ENCODE measurements around the gene AKNAD1. TPM values are rescaled to one million over a fixed set of nuclear protein-coding genes. Genes with fewer than 3 reads are reported as not detected.
A peak's percentile ranks its signal among the peaks of the same experiment; 100 is the strongest.

AKNAD1 gene
- polyA plus RNA-seq, 1 donor (not counting 4 experiments of a cell fraction or from before 2014, with no cell fraction given): 6.9 TPM

DNA sequence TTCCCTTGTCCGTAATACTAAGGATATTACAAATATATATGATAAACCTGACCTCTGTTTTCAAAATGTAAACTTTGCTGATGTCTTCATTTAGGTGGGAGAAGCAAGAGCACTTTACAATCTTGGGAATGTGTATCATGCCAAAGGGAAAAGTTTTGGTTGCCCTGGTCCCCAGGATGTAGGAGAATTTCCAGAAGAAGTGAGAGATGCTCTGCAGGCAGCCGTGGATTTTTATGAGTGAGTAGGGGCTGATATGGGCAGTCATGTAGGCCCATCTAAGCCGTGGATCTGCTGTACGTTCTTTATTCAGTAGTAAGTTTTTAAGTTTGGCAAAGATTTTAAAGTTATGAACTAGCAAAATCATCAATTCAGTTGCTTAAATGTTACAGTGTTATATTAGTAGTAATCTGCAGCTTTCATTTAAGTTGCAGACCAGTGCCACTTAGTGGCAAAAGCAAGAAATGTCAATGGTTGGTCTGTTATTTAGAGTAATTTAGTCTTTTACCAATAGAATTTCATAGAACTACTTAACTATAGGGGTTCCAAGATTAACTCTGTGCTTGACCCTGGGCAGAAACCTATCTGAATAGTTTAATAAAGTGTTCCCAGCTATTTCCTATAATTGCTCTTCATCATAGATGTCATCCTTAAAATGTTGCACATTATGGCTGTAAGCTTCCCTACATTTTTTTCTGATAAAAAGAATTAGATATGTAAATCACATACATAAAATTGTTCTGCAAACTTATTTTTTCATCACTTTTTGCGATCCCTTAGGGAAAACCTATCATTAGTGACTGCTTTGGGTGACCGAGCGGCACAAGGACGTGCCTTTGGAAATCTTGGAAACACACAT is 41.2 kb upstream of the AKNAD1 start:
- no peak for FAIRE-seq
- no peak overlapping the region for H3K27ac ChIP-seq (ENCODE audit: control insufficient read depth, insufficient read depth, low read length)
- TF ChIP-seq EZH2 (IDR thresholded peaks at IDR 0.05; ENCODE audit: low read length): no peak
- TF ChIP-seq, protein P1, sequence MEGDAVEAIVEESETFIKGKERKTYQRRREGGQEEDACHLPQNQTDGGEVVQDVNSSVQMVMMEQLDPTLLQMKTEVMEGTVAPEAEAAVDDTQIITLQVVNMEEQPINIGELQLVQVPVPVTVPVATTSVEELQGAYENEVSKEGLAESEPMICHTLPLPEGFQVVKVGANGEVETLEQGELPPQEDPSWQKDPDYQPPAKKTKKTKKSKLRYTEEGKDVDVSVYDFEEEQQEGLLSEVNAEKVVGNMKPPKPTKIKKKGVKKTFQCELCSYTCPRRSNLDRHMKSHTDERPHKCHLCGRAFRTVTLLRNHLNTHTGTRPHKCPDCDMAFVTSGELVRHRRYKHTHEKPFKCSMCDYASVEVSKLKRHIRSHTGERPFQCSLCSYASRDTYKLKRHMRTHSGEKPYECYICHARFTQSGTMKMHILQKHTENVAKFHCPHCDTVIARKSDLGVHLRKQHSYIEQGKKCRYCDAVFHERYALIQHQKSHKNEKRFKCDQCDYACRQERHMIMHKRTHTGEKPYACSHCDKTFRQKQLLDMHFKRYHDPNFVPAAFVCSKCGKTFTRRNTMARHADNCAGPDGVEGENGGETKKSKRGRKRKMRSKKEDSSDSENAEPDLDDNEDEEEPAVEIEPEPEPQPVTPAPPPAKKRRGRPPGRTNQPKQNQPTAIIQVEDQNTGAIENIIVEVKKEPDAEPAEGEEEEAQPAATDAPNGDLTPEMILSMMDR (optimal IDR thresholded peaks at IDR 0.05 in 1 of 3, IDR thresholded peaks at IDR 0.05 in 1 of 3, conservative IDR thresholded peaks at IDR 0.05 in 1 of 3; ENCODE audit: extremely low read depth in 1 of 3, insufficient read depth in 2 of 3, low read length in 3 of 3): peak in 2 of 3 experiments; percentile 42 to 65
- H3K27me3 ChIP-seq (ENCODE audit: control insufficient read depth, extremely low read depth, insufficient read depth, low read length): no peaks in the 10 kb centered on the region
- no peak overlapping the region for H3K4me2 ChIP-seq (ENCODE audit: control insufficient read depth, extremely low read depth, insufficient read depth, low read depth, low read length)
- H3K9me3 ChIP-seq (ENCODE audit: control insufficient read depth, low read depth, low read length): no peaks in the 10 kb centered on the region
- no peaks in the 10 kb centered on the region for H4K20me1 ChIP-seq (ENCODE audit: control insufficient read depth, extremely low read depth, insufficient read depth, low read length)
- DNase-seq (ENCODE audit: low read depth, low spot score): no peak
- H3K4me3 ChIP-seq (ENCODE audit: control insufficient read depth in 2 of 3, extremely low read depth in 1 of 3, insufficient read depth in 2 of 3, low read depth in 1 of 3, low read length in 3 of 3): no peak overlapping the region
- no peaks in the 10 kb centered on the region for H3K9me1 ChIP-seq (ENCODE audit: control insufficient read depth, extremely low read depth, insufficient read depth, low read length)
- no peak overlapping the region for H3K9ac ChIP-seq (ENCODE audit: control insufficient read depth, extremely low read depth, insufficient read depth, low read length)
- no peak overlapping the region for H2AFZ ChIP-seq (ENCODE audit: control insufficient read depth, low read length)
- H3K4me1 ChIP-seq (ENCODE audit: control insufficient read depth, extremely low read depth, insufficient read depth, low read length): peaks cover 46% of the 10 kb centered on the region
- peaks cover 12 to 43% of the 10 kb centered on the region in 2 experiments for H3K36me3 ChIP-seq (ENCODE audit: control insufficient read depth in 2 of 2, extremely low read depth in 1 of 2, insufficient read depth in 2 of 2, low read length in 2 of 2)
- dilution Hi-C loops (cut with MboI; ENCODE audit: extremely low pct_ligation_motif_present, low sequenced_read_pairs): no loop called here
- H3K79me2 ChIP-seq (ENCODE audit: control insufficient read depth, insufficient read depth, low read length): peaks cover 36% of the 10 kb centered on the region

DNA sequence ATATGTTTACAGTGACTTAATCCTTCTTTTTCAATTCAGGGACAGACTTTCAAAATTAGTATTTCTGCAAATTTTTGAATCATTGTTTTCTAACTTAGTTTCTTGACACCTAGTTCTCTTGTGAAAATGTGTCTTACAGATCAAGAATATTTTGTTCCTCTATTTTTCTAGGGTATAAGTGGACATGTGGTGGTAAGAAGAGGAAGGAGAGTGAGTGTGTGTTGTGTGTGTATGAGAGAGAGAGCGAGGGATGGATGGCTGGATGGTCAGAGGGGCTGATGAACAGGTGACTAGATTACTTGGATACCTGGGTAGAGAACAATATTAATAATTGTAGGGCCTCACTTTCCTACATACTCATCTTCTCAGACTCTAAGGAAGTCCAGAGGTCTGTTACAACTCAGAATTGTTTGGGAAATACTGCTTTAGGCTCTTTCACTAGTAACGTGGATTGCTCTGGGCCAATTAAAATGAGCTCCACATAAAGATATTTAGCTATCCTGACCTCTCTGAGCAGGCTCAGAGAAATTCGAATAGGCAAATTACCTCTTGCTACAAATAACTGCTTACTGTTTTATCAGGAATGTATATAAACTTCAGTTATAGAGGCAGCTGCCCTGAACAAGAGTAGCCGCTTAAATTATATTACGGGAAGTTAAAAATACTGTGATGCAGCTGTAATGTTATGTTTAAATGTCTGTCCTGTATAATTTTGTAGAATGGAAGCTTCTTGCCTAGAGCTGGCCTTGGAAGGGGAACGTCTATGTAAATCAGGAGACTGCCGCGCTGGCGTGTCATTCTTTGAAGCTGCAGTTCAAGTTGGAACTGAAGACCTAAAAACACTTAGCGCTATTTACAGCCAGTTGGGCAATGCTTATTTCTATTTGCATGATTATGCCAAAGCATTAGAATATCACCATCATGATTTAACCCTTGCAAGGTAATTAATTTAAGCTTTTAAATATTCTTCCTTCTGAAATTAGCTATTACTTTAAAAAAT is 39.6 kb upstream of the AKNAD1 start:
- Histone ChIP-seq H3K4me3 (ENCODE audit: control insufficient read depth in 2 of 3, extremely low read depth in 1 of 3, insufficient read depth in 2 of 3, low read depth in 1 of 3, low read length in 3 of 3) (peak overlapping the region in 2 of 3 experiments; percentile 9 to 35), H3K9me3 (ENCODE audit: control insufficient read depth, low read depth, low read length) (no peaks in the 10 kb centered on the region), H3K27me3 (ENCODE audit: control insufficient read depth, extremely low read depth, insufficient read depth, low read length) (no peaks in the 10 kb centered on the region), H3K9me1 (ENCODE audit: control insufficient read depth, extremely low read depth, insufficient read depth, low read length) (no peaks in the 10 kb centered on the region), H3K79me2 (ENCODE audit: control insufficient read depth, insufficient read depth, low read length) (peaks cover 48% of the 10 kb centered on the region), H2AFZ (ENCODE audit: control insufficient read depth, low read length) (peak overlapping the region; percentile 13), H4K20me1 (ENCODE audit: control insufficient read depth, extremely low read depth, insufficient read depth, low read length) (no peaks in the 10 kb centered on the region), H3K27ac (ENCODE audit: control insufficient read depth, insufficient read depth, low read length) (peak overlapping the region; percentile 61), H3K4me2 (ENCODE audit: control insufficient read depth, extremely low read depth, insufficient read depth, low read depth, low read length) (peak overlapping the region; percentile 72), H3K4me1 (ENCODE audit: control insufficient read depth, extremely low read depth, insufficient read depth, low read length) (peaks cover 59% of the 10 kb centered on the region), H3K36me3 (ENCODE audit: control insufficient read depth in 2 of 2, extremely low read depth in 1 of 2, insufficient read depth in 2 of 2, low read length in 2 of 2) (peaks cover 9 to 27% of the 10 kb centered on the region in 2 experiments), H3K9ac (ENCODE audit: control insufficient read depth, extremely low read depth, insufficient read depth, low read length) (peak overlapping the region; percentile 60)
- dilution Hi-C loops (cut with MboI; ENCODE audit: extremely low pct_ligation_motif_present, low sequenced_read_pairs): no loop called here
- DNase-seq (ENCODE audit: low read depth, low spot score): no peak
- FAIRE-seq: peak; percentile 70
- TF ChIP-seq EZH2 (IDR thresholded peaks at IDR 0.05; ENCODE audit: low read length): no peak
- TF ChIP-seq, protein P1 (optimal IDR thresholded peaks at IDR 0.05 in 1 of 3, IDR thresholded peaks at IDR 0.05 in 1 of 3, conservative IDR thresholded peaks at IDR 0.05 in 1 of 3; ENCODE audit: extremely low read depth in 1 of 3, insufficient read depth in 2 of 3, low read length in 3 of 3): no peak
